Keratinocyte (primary cell): ENCODE measurements around the gene NMBR.

Experiments
- EZH2 ChIP-seq: IDR thresholded peaks from one replicate; pipeline ENCODE4 v1.6.1; 2012; ENCODE audit warnings: inconsistent platforms, mild to moderate bottlenecking, low read length, moderate library complexity
- TF ChIP-seq, protein P1 (sequence below), 3 experiments: IDR thresholded peaks in 1 of 3; conservative IDR thresholded peaks in 1 of 3; optimal IDR thresholded peaks in 1 of 3; 2 replicates in 2 of 3; 3 replicates in 1 of 3; pipeline versions ENCODE3 to v1.5.1; 2011; ENCODE audit warnings: low read length in 3 of 3, mild to moderate bottlenecking in 3 of 3, moderate library complexity in 2 of 3, control low read depth in 1 of 3, inconsistent platforms in 1 of 3; ENCODE audit not compliant: insufficient read depth in 2 of 3; ENCODE audit errors: extremely low read depth in 1 of 3

DNA sequence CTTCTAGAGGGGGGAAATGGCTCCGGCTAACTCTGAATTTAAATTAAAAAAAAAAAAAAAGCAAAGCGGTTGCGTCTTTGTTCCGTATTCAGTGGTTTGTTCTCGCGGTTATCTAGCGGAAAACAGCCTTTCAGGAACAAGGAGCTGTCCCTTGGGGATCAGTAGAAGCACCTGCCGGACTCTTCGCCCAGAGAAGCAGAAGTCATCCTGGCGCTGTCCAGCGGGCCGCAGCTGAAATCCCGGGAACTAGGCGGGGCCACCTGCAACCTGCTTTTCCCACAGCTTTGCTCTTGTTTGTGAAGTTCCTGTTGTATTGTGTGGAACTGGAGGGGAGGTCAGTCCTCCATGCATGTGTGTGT is 58.1 kb downstream of the NMBR start:
- TF ChIP-seq, protein P1, sequence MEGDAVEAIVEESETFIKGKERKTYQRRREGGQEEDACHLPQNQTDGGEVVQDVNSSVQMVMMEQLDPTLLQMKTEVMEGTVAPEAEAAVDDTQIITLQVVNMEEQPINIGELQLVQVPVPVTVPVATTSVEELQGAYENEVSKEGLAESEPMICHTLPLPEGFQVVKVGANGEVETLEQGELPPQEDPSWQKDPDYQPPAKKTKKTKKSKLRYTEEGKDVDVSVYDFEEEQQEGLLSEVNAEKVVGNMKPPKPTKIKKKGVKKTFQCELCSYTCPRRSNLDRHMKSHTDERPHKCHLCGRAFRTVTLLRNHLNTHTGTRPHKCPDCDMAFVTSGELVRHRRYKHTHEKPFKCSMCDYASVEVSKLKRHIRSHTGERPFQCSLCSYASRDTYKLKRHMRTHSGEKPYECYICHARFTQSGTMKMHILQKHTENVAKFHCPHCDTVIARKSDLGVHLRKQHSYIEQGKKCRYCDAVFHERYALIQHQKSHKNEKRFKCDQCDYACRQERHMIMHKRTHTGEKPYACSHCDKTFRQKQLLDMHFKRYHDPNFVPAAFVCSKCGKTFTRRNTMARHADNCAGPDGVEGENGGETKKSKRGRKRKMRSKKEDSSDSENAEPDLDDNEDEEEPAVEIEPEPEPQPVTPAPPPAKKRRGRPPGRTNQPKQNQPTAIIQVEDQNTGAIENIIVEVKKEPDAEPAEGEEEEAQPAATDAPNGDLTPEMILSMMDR (optimal IDR thresholded peaks at IDR 0.05 in 1 of 3, IDR thresholded peaks at IDR 0.05 in 1 of 3, conservative IDR thresholded peaks at IDR 0.05 in 1 of 3; ENCODE audit: extremely low read depth in 1 of 3, insufficient read depth in 2 of 3, low read length in 3 of 3): no peak
- no peak for TF ChIP-seq EZH2
